ENCODE data around the gene SPATA19.

- TF ChIP-seq GATA3 (IDR thresholded peaks at IDR 0.05; ENCODE audit: low read depth, low read length) (no peak), GATA2 (IDR thresholded peaks at IDR 0.05; ENCODE audit: low read depth, low read length) (no peak)
Measured at GRCh38 chr11:133809569-133810491, 35.5 kb downstream of the SPATA19 start.
